Type B pancreatic cell (in vitro differentiated cells): ENCODE data around the gene GRK1. TPM values are rescaled to one million over a fixed set of nuclear protein-coding genes. Genes with fewer than 3 reads are reported as not detected.

Experiments used
- DNase-seq: peaks from one replicate; pipeline ENCODE4 v3.0.0; 2021; ENCODE audit warnings: mixed read lengths; ENCODE audit not compliant: unreplicated experiment; ENCODE audit errors: extremely low spot score
- H3K27ac Mint-ChIP-seq: 2 replicates; pipeline ENCODE4 v1.8.0; 2021; ENCODE audit warnings: mild to moderate bottlenecking, mixed read lengths
- H3K27me3 Mint-ChIP-seq: 2 replicates; pipeline ENCODE4 v1.8.0; 2021; ENCODE audit warnings: mixed read lengths
- H3K36me3 Mint-ChIP-seq: 2 replicates; pipeline ENCODE4 v1.8.0; 2021; ENCODE audit warnings: mixed read lengths
- H3K4me1 Mint-ChIP-seq: one replicate; pipeline ENCODE4 v1.8.0; 2021; ENCODE audit warnings: mixed read lengths; ENCODE audit not compliant: unreplicated experiment
- H3K4me3 Mint-ChIP-seq: 2 replicates; pipeline ENCODE4 v1.8.0; 2021; ENCODE audit warnings: mild to moderate bottlenecking, mixed read lengths
- H3K9me3 Mint-ChIP-seq: 2 replicates; pipeline ENCODE4 v1.8.0; 2021; ENCODE audit warnings: mixed read lengths
- CTCF ChIP-seq: fragments of 200-600 bp; sonication (generic); conservative IDR thresholded peaks from 2 replicates; pipeline ENCODE4 v1.5.0; 2021; ENCODE audit warnings: antibody characterized with exemption, mild to moderate bottlenecking
- long read RNA-seq: library from polyadenylated mRNA; unstranded; transcript quantifications from one replicate; pipeline ENCODE4 v2.0.0, GENCODE V29; 2020
- total RNA-seq: library from RNA; stranded (reverse); gene quantifications from 2 replicates; pipeline ENCODE4 v1.2.1, GENCODE V29; 2021; ENCODE audit warnings: low replicate concordance

Gene GRK1
- 0.24 and 0.85 TPM in 2 replicates for total RNA-seq
- long read RNA-seq = 0 reads

- peaks cover 3% of the 10 kb centered on the region for H3K27me3 Mint-ChIP-seq
- H3K36me3 Mint-ChIP-seq = no peaks in the 10 kb centered on the region
- no peaks in the 10 kb centered on the region for H3K9me3 Mint-ChIP-seq
- no peak for TF ChIP-seq CTCF
- H3K4me3 Mint-ChIP-seq = no peak within 1 kb of the TSS
- DNase-seq = peak; percentile 66
- no peak within 1 kb of the TSS for H3K27ac Mint-ChIP-seq
- H3K4me1 Mint-ChIP-seq = no peaks in the 10 kb centered on the region
Observed at GRCh38 chr13:113666951-113667701, at the start of gene GRK1. Gene GRK1 (plus strand): TSS chr13:113667219. CDS start chr13:113667387, 168 bp downstream.

- no peak overlapping the region for H3K4me3 Mint-ChIP-seq
- no peaks in the 10 kb centered on the region for H3K27me3 Mint-ChIP-seq
- H3K36me3 Mint-ChIP-seq = peaks cover 13% of the 10 kb centered on the region
- no peaks in the 10 kb centered on the region for H3K9me3 Mint-ChIP-seq
- TF ChIP-seq CTCF = no peak
- H3K4me1 Mint-ChIP-seq = peaks cover 9% of the 10 kb centered on the region
- no peak for DNase-seq
- no peak overlapping the region for H3K27ac Mint-ChIP-seq
Observed at GRCh38 chr13:113617961-113618360, 49.1 kb upstream of the GRK1 start.

- Mint-ChIP-seq H3K9me3 (no peaks in the 10 kb centered on the region), H3K27me3 (no peaks in the 10 kb centered on the region)
Observed at GRCh38 chr13:113618455-113618854, 48.6 kb upstream of the GRK1 start.

DNA sequence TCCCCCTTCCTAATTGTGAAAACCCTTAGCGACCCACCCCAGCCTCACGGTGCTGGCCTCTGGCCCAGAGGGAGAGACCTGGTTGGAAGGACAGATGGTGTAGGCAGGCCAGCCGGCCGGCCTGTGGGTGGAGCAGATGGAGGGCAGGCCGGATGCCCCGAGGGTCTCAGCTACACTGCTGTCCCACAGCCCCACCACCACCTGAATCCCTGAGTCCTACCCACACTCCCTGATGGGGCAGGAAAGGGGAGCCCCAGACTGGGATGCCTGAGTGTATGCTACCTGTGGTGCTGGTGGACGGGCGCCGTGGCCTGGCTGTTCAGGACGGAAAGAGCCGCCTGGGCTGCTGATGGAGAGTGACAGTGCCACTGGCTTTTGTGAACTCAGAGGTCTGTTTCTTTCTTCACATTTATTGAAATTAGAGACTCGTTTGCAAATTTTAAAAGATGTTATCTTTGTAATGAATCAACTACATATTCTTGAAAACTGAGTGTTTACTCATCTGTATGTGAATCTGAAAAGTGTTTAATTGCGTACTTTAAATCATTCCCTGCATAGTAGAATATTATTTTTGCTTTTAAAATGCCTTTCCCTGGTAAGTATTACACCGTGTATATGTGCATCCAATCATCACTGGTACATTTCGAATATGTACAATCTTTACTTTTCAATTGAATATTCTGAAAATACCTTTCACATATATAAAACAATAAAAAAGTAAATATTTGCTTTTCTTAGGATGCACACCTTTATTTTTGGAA lies 46.8 kb upstream of the GRK1 start:
- no peaks in the 10 kb centered on the region for H3K27me3 Mint-ChIP-seq
- H3K36me3 Mint-ChIP-seq = peaks cover 16% of the 10 kb centered on the region
- H3K27ac Mint-ChIP-seq = no peak overlapping the region
- H3K4me1 Mint-ChIP-seq = peaks cover 9% of the 10 kb centered on the region
- DNase-seq = no peak
- H3K4me3 Mint-ChIP-seq = no peak overlapping the region
- TF ChIP-seq CTCF = no peak
- H3K9me3 Mint-ChIP-seq = no peaks in the 10 kb centered on the region

More at GRCh38 chr13:113618455-113618854, 48.6 kb upstream of the GRK1 start:
- Mint-ChIP-seq H3K4me3 (no peak overlapping the region), H3K4me1 (peaks cover 9% of the 10 kb centered on the region), H3K36me3 (peaks cover 16% of the 10 kb centered on the region), H3K27ac (no peak overlapping the region)
- no peak for TF ChIP-seq CTCF
- no peak for DNase-seq

DNA sequence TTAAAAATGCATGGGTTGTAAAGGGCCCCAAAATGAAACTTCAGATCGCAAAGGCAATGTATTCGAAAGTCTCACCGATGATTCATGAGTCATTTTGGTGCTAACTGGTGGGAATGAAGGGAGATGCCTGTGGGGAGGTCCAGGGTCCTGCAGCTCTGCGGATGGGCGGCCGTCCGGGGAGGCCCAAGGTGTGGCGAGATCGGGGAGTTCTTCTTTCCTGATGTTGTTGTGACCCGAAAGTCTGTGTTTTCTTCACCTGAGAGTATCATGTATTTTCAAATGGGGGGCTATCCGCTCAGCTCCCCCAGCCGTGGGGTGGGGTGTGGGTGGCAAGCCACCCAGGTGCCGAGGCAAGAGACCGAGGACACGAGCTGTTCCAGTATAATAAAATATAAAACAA lies 46.0 kb upstream of the GRK1 start:
- Mint-ChIP-seq H3K27ac (no peak overlapping the region), H3K4me1 (peaks cover 9% of the 10 kb centered on the region), H3K36me3 (peaks cover 18% of the 10 kb centered on the region), H3K9me3 (no peaks in the 10 kb centered on the region), H3K4me3 (no peak overlapping the region), H3K27me3 (no peaks in the 10 kb centered on the region)
- DNase-seq = no peak
- TF ChIP-seq CTCF = no peak
